HG03060 (cell line): ENCODE measurements around the gene LCE7A.

Experiments used
- ATAC-seq: cut with Tn5 transposase; IDR thresholded peaks from one replicate; pipeline ENCODE4 v1.9.1; 2021; ENCODE audit warnings: low read depth, moderate number of reproducible peaks; ENCODE audit not compliant: unreplicated experiment

Gene LCE7A

DNA sequence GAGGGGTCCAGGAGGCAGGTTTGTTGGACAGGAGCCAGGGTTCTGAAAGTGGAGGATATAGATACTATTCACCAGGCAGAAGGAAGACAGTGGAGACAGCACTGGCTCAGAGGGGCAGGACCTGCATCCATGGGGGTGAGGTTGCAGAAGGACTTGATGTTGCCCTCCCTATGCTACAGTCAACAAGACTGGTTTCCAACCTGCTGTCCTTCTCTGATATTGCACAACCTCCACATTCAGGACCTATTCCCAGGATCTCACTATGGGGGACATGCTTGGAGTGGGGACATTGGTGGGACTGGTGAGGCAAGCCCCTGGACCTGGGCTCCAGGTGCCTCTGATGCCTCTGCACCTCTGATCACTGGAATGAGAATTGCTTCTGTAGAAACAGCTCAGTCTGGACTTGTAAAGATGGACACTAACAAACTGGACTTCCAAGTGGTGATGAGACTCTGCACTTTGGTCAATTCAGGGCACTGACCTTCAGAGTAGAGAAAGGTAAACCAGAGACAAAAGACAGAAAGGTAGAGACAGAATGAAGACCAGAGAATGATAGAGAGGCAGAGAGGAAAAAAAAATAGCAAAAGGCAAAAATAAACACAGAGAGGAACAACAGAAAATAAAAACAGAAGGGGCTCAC lies 19.9 kb downstream of the LCE7A start:
- ATAC-seq: no peak

DNA sequence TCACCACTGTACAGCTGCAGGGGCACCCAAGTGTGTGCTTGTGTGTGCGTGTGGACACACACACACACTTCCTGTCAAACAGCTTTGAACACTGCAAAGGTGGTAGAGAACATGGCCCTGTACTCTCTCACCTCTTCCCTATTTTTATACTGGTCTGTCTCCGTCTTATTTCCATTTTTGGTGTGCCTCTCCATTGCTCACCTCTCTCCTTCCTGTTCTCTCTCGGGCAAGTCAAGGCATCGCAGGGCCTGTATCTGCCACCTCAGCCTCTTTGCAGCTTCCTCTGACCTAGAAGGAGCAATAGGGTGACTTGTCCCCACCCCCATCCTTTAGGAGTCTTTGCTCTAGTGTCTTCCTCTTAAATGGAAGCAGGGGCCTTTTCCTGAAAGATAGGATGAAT lies 20.5 kb downstream of the LCE7A start:
- no peak for ATAC-seq

DNA sequence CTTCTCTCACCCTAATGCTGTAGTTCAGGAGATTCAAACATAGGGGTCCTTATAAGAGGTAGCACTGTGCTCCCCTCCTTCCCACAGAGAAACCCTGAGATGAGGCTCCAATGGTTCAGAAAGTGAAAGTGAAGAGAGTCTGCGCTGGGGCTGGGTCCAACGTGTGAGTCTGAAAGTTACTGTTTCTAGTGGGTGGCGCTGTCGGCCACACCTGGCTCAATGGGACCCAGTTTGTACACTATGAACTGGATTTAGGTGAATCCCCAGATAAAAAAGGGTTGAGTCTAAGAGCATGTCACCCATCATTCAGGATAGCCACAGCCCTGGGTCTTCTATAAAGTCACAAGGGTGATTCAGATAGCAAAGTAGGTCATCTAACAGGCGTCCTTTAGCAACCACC lies 21.1 kb downstream of the LCE7A start:
- peak; percentile 45 for ATAC-seq

DNA sequence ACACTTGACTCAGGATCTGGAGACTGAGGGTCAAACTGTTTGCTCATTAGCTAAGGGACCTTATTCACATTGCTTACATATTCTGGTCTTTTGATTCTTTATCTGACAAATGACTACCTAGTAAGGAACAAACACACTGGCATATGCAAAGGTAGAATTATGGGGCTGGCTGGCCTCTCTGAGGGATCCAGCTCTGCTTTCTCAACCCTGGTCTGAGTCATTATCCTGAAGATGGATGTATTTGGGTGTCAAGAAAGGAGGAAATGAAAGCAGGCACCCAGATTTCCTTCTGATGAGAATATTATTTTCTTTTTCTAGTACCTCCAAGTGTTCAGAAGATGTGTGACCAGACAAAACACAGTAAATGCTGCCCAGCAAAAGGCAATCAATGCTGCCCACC lies 24.3 kb downstream of the LCE7A start:
- ATAC-seq: no peak

- ATAC-seq: no peak
These were observed 24.7 kb downstream of the LCE7A start for GRCh38 chr1:152884506-152884905.

DNA sequence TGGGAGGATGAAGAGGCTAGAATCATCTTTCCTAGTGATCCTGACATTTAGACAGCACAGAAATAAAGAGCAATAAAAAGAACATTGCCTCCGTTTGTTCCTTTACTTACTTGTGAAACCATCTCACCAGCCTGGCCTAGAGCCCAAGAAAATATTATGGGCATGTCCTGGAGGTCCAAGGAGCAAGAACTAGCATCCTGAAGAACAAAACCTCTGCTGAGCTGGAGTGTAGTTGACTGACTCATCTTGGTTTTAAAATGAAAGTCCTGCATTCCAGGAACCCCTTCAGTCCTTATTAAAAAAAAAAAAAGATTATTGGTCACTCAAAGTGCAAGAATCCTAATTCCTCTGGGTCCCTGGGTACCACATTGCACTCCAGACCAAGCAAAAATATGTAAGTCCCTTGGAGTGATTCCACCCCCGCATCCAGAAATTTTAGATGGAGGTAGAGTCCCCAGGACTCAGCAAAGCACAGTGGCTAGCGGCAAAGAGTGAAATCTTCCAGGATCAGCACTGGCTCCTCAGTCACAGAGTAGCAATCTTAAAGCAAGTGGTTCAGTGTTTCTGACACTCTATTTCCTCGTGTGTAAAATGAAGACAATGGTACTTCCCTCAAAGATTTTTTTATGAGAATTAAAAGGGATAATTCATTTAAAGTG lies 25.3 kb downstream of the LCE7A start:
- ATAC-seq: no peak

- no peak for ATAC-seq
These were observed 26.3 kb downstream of the LCE7A start for GRCh38 chr1:152886085-152886484.

DNA sequence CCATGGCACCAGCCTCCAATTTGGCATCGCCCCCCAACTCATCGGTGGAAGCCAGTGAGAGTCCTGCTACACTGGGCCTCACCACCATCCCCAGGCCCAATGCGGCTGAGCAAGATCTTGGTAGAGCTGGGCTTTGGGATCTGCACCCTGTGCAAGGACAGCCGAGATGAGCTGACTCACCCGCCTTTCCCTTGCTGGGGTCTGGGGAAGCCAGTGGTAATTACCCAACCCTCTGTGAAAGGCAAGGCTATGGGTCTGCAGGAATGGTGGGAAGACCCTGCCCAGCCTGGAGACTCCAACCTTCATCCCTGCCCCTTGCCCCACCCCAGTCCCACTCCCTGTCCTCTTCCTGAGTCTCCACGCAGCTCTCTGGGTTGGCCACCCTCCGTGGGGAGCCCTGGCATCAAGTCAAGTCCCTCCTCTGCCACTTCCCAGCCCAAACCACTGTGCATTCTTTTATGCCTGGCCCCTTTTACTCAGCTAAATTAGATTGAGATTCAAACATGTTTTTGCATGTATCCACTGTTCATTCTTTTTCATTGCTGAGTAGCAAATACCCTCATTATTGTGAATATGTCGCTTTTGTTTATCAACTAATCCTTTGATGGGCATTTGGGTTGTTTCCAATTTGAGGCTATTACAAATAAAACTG lies 27.1 kb downstream of the LCE7A start:
- ATAC-seq: no peak

DNA sequence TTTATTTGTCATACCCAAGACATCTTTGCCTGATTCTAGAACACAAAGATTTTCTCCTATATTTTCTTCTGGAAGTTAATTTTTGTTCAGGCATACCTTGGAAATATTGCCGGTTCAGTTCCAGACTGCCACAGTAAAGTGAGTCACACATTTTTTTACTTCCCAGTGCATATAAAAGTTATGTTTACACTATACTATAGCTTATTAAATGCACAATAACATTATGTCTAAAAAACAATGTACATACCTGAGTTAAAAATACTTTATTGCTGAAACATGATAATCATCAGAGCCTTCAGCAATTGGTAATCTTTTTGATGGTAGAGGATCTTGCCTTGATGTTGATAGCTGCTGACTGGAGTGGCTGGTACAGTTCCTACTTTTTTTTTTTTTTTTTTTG lies 28.3 kb downstream of the LCE7A start:
- no peak for ATAC-seq

GRCh38 chr1:152899027-152899426 lies 39.2 kb downstream of the LCE7A start:
- no peak for ATAC-seq

DNA sequence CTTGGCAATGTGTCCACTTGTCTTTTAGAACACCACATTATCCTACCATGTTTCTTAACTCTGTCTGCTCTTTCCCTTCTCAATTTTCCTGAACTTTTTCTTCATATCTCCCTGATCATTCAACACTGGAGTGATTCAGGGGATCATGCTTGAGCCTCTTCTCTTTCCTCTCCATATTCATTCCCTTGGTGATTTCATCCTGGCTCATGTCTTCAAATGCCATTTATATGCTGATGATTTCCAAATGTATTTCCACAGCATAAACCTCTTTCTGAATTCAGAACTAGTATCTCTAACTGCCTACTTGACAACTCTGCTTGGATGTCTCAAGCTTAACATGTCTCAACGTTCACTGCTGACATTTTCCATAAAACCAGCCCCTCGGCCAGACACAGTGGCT lies 40.1 kb downstream of the LCE7A start:
- no peak for ATAC-seq

DNA sequence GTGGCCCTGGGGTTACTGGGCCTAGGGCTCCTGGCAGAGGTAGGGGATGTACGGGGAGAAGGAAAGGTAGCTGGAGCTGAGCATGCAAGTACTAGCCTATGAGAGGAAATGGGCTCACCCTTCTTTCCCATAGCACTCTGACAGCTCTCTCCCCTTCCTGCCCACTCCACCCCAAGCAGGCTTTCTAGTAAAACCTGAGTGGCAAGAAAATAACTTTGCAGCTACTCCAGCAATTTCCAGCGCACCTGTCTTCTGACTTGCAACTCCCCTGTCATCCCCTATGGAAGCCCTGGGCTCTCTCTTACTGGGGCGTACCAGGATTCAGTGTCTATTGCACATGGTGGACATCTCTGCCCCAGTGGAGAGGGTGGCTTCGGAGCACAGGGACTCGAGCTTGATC lies 41.8 kb downstream of the LCE7A start:
- ATAC-seq: no peak

DNA sequence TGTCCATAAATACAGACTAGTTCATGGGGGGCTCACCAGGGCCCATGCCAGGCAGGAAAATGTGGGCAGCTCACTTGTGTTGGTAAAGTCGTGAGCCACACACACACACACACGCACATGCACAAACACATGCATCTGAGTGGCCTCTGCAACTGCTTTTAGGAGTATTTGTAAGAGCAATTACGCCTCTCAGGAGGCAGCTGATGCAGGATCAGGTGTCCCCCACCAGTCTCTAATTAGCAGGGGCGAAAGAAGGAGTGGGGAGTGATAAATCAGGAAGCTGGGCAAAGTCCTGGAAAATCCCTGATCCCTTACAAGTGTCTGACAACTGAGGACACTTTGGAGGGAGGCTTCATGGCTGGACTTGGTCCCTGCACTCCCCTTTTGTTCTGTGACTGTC lies 42.8 kb downstream of the LCE7A start:
- no peak for ATAC-seq

DNA sequence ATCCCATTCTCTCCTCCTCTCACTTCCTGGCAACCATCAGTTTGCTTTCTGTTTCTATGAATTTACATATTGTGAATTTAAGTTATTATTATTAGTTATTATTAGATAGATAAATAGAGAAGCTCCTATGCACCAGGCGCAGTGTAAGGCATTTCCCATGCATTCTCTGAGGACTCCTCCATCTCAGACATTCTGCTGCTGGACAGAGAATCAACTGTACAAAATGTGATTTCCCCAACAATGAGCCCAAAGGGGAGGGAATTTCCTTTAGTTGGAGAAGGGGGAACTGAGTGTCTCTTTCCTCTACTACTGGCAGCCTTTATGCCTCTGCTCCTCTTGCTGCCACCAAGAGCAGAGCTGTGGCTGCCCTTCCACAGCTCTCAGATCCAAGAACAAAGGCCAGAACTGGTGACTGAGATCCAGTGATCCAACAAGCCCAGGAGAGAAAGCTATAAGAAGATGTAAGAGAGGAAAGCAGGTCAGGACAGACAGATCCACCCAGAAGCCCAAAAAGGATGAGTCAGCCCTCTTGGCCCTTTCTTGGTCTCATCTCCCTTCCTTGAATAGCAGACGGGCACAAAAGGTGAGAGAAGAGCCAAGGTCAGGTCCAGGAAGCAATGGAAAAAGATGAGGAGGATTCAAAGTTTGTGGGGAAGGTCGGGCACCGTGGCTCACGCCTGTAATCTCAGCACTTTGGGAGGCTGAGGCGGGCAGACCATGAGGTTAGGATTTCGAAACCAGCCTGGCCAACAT lies 45.1 kb downstream of the LCE7A start:
- no peak for ATAC-seq

DNA sequence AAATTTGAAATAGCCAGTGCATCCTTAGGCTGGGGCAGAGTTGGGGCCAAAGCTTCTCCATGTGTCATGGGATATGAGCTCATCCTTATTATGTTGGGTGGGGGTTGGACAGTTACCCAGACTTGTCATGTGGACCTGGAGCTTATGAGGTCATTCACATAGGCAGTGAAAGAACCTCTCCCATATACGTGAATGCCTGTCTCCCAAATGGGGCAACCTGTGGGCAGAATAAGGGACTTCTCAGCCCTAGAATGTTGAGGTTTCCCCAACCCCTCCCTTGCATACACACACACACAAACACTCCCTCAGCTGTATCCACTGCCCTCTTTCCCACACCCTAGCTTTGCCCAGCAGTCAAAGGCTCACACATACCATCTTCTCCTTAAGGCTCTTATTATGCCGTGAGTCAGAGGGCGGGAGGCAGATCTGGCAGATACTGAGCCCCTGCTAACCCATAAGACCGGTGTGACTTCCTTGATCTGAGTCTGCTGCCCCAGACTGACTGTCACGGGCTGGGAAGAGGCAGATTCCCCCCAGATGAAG lies 46.3 kb downstream of the LCE7A start:
- ATAC-seq: no peak

GRCh38 chr1:152907686-152908601 lies 48.1 kb downstream of the LCE7A start, which contains the start of gene IVL:
Gene IVL, plus strand, starts transcription at chr1:152908546. Its CDS starts 1,252 bp downstream, at chr1:152909798.
- no peak for ATAC-seq

GRCh38 chr1:152909206-152909605 lies 49.4 kb downstream of the LCE7A start:
- ATAC-seq: no peak
